OCI-LY3 (cell line): Measurements from ENCODE around the gene SPAG8.

ENCODE experiments used
- H2AFZ ChIP-seq: fragments of 200-600, 300-600 bp; shearing (Covaris generic); 2 replicates; pipeline ENCODE4 v1.6.0; 2014; ENCODE audit warnings: antibody characterized with exemption, low read depth, low read length
- H3K27ac ChIP-seq: fragments of 200-600, 300-600 bp; sonication (generic); 2 replicates; pipeline ENCODE4 v1.5.1; 2014; ENCODE audit warnings: mild to moderate bottlenecking, low read length, moderate library complexity, mixed read lengths
- H3K27me3 ChIP-seq: fragments of 200-600, 300-600 bp; sonication (generic); 2 replicates; pipeline ENCODE4 v1.6.1; 2014; ENCODE audit warnings: low read depth, low read length, mixed read lengths
- H3K36me3 ChIP-seq: fragments of 200-600, 300-600 bp; sonication (generic); replicated peaks from 2 replicates; pipeline ENCODE3; 2014; ENCODE audit warnings: low read depth, low read length, mixed read lengths
- H3K4me1 ChIP-seq: fragments of 300-600, 200-600 bp; sonication (generic); 2 replicates; pipeline ENCODE4 v1.6.1; 2014; ENCODE audit warnings: low read length, mixed read lengths
- H3K4me2 ChIP-seq: fragments of 200-600, 300-600 bp; sonication (generic); 2 replicates; pipeline ENCODE4 v1.6.1; 2014; ENCODE audit warnings: low read length, mixed read lengths
- H3K4me3 ChIP-seq: fragments of 300-600, 200-600 bp; sonication (generic); 2 replicates; pipeline ENCODE4 v1.5.1; 2014; ENCODE audit warnings: antibody characterized with exemption, mild to moderate bottlenecking, low read length, moderate library complexity
- H3K79me2 ChIP-seq: fragments of 300-600, 200-600 bp; shearing (Covaris generic); 2 replicates; pipeline ENCODE4 v1.6.1; 2014; ENCODE audit warnings: mild to moderate bottlenecking, low read length, mixed read lengths
- H3K9ac ChIP-seq: fragments of 300-600, 200-600 bp; shearing (Covaris generic); 2 replicates; pipeline ENCODE4 v1.6.0; 2014; ENCODE audit warnings: mild to moderate bottlenecking, low read length, moderate library complexity
- H3K9me3 ChIP-seq: fragments of 200-600, 300-600 bp; shearing (Covaris generic); 2 replicates; pipeline ENCODE4 v1.6.1; 2014; ENCODE audit warnings: low read length, mixed read lengths; ENCODE audit not compliant: insufficient read depth
- H4K20me1 ChIP-seq: fragments of 200-600, 300-600 bp; sonication (generic); 2 replicates; pipeline ENCODE4 v1.6.1; 2016; ENCODE audit warnings: low read length, mixed read lengths; ENCODE audit not compliant: insufficient read depth
- EZH2phosphoT487 ChIP-seq: fragments of 200-600 bp; shearing (Covaris generic); IDR thresholded peaks from 2 replicates; pipeline ENCODE4 v1.6.1; 2018; ENCODE audit warnings: antibody characterized with exemption, mixed run types, low read depth
- TF ChIP-seq, protein P1 (sequence below): fragments of 200-600, 300-600 bp; sonication (generic); IDR thresholded peaks from 2 replicates; pipeline ENCODE4 v1.5.1; 2014; ENCODE audit warnings: antibody characterized with exemption, low read length, low read depth

The SPAG8 gene

GRCh38 chr9:35791297-35791921 lies 20.7 kb downstream of the SPAG8 start, which contains the start of gene NPR2:
NPR2 (plus strand) TSS chr9:35791591; CDS start chr9:35792409, 818 bp downstream.
- Histone ChIP-seq H3K4me3 (peak within 1 kb of the TSS; percentile 66), H3K4me1 (peaks cover 37% of the 10 kb centered on the region), H4K20me1 (no peaks in the 10 kb centered on the region), H3K36me3 (no peaks in the 10 kb centered on the region), H3K27ac (no peak within 1 kb of the TSS), H3K9ac (no peak within 1 kb of the TSS), H3K9me3 (no peaks in the 10 kb centered on the region), H3K27me3 (no peaks in the 10 kb centered on the region), H3K4me2 (peak within 1 kb of the TSS; percentile 51), H3K79me2 (no peaks in the 10 kb centered on the region), H2AFZ (no peak within 1 kb of the TSS)
- TF ChIP-seq, protein P1, sequence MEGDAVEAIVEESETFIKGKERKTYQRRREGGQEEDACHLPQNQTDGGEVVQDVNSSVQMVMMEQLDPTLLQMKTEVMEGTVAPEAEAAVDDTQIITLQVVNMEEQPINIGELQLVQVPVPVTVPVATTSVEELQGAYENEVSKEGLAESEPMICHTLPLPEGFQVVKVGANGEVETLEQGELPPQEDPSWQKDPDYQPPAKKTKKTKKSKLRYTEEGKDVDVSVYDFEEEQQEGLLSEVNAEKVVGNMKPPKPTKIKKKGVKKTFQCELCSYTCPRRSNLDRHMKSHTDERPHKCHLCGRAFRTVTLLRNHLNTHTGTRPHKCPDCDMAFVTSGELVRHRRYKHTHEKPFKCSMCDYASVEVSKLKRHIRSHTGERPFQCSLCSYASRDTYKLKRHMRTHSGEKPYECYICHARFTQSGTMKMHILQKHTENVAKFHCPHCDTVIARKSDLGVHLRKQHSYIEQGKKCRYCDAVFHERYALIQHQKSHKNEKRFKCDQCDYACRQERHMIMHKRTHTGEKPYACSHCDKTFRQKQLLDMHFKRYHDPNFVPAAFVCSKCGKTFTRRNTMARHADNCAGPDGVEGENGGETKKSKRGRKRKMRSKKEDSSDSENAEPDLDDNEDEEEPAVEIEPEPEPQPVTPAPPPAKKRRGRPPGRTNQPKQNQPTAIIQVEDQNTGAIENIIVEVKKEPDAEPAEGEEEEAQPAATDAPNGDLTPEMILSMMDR: no peak
- TF ChIP-seq EZH2phosphoT487: no peak

DNA sequence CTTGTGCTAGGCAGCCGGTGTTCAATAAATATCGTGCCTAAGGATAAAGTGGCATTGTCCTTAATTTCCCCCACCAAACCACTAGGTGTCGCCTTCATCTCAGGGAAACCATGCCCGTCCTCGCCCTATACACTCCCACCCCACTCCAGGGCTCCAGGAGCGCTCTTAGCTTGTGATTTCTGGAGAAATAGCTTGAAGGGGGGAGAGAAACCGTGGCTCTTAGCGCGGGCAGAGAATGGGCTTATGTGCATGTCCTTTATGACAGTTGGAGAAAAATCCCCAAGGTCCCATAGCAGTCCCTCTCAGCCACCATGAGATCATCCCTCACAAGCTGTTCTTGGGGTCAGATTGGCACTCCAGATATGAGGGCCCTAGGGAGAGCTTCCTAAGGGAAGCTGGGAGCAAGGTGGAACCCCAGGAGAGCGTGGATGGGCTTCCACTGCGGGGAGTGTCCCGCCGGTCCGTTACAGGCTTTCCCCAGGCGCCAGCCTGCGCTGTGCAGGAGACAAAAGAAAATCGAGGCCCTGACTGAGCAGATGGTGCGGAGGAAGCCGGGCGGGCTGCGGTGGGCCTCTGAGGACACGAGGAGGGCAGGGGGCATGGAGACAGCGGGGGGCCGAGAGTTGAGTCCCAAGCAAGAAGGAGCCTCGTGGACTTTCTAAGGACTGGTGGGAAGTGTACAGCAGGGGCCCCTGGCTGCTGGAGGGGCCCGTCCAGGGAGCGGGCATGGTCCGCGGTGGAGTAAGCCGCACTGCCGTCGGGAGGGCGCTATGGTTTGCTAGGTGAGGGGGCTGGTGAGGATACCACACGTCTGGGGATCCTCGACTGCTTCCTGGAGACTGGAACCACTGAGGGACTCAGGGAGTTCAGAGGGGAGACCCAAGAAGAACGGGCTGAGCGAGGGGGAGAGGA lies 21.4 kb downstream of the SPAG8 start:
- Histone ChIP-seq H3K27ac (no peak overlapping the region), H3K79me2 (no peaks in the 10 kb centered on the region), H3K4me1 (peaks cover 40% of the 10 kb centered on the region), H3K4me2 (peak overlapping the region; percentile 51), H4K20me1 (no peaks in the 10 kb centered on the region), H3K36me3 (no peaks in the 10 kb centered on the region), H3K9ac (no peak overlapping the region), H3K4me3 (peak overlapping the region; percentile 49), H3K9me3 (no peaks in the 10 kb centered on the region), H2AFZ (no peak overlapping the region), H3K27me3 (no peaks in the 10 kb centered on the region)
- TF ChIP-seq EZH2phosphoT487: no peak
- TF ChIP-seq, protein P1: peak; percentile 92

- no peak overlapping the region for H2AFZ ChIP-seq
Observed at GRCh38 chr9:35790025-35790384, 22.1 kb downstream of the SPAG8 start.

More at GRCh38 chr9:35790025-35790384, 22.1 kb downstream of the SPAG8 start:
- Histone ChIP-seq H4K20me1 (no peaks in the 10 kb centered on the region), H3K9me3 (no peaks in the 10 kb centered on the region), H3K36me3 (no peaks in the 10 kb centered on the region), H3K4me3 (no peak overlapping the region), H3K9ac (no peak overlapping the region), H3K4me1 (peaks cover 47% of the 10 kb centered on the region), H3K79me2 (no peaks in the 10 kb centered on the region), H3K27ac (no peak overlapping the region), H3K27me3 (no peaks in the 10 kb centered on the region), H3K4me2 (no peak overlapping the region)
- TF ChIP-seq EZH2phosphoT487: no peak
- TF ChIP-seq, protein P1: no peak
